ENCODE data around the gene UCK2. TPM values are rescaled to one million over a fixed set of nuclear protein-coding genes. Genes with fewer than 3 reads are reported as not detected.

The UCK2 gene
- total and polyA plus RNA-seq, 9 of the 15 experiments (the other 6 are each of a cell fraction or from before 2014, with no cell fraction given) = 71.6 to 145 (median 95.8) TPM

DNA sequence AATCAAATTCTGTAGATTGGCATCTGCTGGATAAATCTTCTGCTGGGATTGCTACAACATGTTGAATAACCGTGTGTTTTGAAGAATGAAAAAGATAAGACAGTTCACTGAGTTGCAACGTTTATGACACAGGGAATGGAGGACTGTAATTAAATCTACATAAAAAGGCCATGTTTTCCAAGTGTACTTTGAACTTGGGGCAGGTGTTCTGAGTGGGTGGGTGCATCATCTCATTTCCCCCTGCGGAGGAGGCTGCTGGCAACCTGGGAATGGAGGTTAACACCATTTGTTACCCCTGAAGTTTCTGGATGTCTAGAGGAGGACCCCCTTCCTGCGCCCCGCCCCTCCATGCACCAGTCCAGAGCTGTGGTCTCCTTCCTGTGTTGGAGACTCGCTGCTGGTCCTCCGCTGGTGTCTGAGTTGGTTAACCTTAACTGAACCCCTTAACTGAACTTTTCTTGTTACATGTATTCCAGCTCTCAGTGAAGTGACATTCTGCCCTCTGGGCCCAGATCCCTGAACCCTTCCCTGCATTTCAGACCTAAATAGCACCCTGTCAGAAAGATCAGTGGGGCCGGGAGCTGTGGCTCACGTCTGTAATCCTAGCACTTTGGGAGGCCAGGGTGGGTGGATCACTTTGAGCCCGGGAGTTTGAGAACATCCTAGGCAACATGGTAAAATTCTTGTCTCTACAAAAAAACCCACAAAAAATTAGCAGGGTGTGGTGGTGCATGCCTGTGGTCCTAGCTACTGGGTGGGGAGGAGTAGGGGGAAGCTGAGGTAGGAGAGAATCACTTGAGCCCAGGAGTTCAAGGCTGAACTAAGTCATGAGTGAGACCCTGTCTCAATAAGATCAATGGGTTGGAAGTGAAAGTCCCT lies 31.8 kb downstream of the UCK2 start (continued):
- no peak for TF ChIP-seq STAT5A (IDR thresholded peaks at IDR 0.05; ENCODE audit: borderline replicate concordance, low read length)
- no peak for TF ChIP-seq ZNF766 (CRISPR knock-in tag; conservative IDR thresholded peaks at IDR 0.05)
- TF ChIP-seq NCOA2 (IDR thresholded peaks at IDR 0.05; ENCODE audit: partially characterized antibody in 2 of 2) = no peak
- no peak for TF ChIP-seq NCOA4 (IDR thresholded peaks at IDR 0.05; ENCODE audit: partially characterized antibody)
- TF ChIP-seq ZNF79 (CRISPR knock-in tag; IDR thresholded peaks at IDR 0.05; ENCODE audit: low read depth) = no peak
- no peak for TF ChIP-seq TSC22D4 (tag; IDR thresholded peaks at IDR 0.05)
- no peak for TF ChIP-seq FIP1L1 (IDR thresholded peaks at IDR 0.05; ENCODE audit: low read depth, low read length, poor library complexity, severe bottlenecking)
- TF ChIP-seq GTF2E2 (tag; IDR thresholded peaks at IDR 0.05) = no peak
- no peak for TF ChIP-seq RAD51 (IDR thresholded peaks at IDR 0.05; ENCODE audit: borderline replicate concordance, low read depth)
- no peak for TF ChIP-seq ZSCAN32 (CRISPR knock-in tag; IDR thresholded peaks at IDR 0.05)
- TF ChIP-seq ZNF12 (CRISPR knock-in tag; IDR thresholded peaks at IDR 0.05) = no peak
- TF ChIP-seq, protein P1, sequence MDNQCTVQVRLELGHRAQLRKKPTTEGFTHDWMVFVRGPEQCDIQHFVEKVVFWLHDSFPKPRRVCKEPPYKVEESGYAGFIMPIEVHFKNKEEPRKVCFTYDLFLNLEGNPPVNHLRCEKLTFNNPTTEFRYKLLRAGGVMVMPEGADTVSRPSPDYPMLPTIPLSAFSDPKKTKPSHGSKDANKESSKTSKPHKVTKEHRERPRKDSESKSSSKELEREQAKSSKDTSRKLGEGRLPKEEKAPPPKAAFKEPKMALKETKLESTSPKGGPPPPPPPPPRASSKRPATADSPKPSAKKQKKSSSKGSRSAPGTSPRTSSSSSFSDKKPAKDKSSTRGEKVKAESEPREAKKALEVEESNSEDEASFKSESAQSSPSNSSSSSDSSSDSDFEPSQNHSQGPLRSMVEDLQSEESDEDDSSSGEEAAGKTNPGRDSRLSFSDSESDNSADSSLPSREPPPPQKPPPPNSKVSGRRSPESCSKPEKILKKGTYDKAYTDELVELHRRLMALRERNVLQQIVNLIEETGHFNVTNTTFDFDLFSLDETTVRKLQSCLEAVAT (IDR thresholded peaks at IDR 0.05) = no peak

Data from K562 (cell line).